Measurements from ENCODE around the gene POLR2F.

The POLR2F gene

DNA sequence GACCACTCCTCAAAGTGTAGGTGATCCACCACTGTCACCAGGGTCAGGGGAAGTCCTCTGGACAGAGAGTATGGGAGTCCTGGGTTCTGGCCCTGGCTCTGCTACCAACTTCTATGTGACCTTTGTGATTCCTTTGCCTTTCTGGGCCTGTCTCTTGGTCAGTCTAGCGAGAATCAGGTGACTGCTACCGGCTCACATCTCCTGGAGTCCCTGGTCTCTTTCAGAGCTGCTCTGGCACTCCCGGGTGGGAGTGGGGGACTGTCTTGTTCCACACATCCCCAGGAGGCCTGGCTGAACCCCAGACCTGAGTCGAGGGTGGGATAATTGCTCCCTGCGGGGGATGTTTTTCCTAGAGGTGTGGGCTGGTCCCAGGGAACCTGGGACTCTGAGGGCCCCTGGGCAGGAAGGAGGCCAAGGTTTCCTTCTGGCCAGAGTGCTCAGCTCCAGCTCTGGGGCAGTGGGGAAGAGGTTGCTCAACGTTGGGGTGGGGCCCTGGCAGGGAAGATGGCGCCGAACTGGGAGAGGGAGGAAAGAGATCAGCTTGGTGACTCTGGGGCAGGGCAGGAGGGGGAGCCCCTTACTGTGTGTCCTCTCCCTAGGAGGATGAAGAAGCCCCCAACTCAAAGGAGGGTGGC is 28.8 kb downstream of the POLR2F start:
- Histone ChIP-seq H3K36me3 (ENCODE audit: control insufficient read depth, insufficient read depth, low read length) (no peaks in the 10 kb centered on the region), H3K27me3 (ENCODE audit: control insufficient read depth, insufficient read depth, low read length, poor library complexity, severe bottlenecking) (peaks cover 29% of the 10 kb centered on the region), H3K4me3 (ENCODE audit: insufficient read depth, low read depth, low read length) (peak overlapping the region; percentile 1), H3K9me3 (ENCODE audit: control insufficient read depth, low read length) (no peaks in the 10 kb centered on the region), H3K27ac (ENCODE audit: insufficient read depth, low read depth, low read length, poor library complexity, severe bottlenecking) (no peak overlapping the region), H3K4me1 (ENCODE audit: control insufficient read depth, insufficient read depth, low read length) (peaks cover 31% of the 10 kb centered on the region)
- 90 to 93% methylated on average over 8 of the region's 8 CpGs for WGBS, 2 experiments

DNA sequence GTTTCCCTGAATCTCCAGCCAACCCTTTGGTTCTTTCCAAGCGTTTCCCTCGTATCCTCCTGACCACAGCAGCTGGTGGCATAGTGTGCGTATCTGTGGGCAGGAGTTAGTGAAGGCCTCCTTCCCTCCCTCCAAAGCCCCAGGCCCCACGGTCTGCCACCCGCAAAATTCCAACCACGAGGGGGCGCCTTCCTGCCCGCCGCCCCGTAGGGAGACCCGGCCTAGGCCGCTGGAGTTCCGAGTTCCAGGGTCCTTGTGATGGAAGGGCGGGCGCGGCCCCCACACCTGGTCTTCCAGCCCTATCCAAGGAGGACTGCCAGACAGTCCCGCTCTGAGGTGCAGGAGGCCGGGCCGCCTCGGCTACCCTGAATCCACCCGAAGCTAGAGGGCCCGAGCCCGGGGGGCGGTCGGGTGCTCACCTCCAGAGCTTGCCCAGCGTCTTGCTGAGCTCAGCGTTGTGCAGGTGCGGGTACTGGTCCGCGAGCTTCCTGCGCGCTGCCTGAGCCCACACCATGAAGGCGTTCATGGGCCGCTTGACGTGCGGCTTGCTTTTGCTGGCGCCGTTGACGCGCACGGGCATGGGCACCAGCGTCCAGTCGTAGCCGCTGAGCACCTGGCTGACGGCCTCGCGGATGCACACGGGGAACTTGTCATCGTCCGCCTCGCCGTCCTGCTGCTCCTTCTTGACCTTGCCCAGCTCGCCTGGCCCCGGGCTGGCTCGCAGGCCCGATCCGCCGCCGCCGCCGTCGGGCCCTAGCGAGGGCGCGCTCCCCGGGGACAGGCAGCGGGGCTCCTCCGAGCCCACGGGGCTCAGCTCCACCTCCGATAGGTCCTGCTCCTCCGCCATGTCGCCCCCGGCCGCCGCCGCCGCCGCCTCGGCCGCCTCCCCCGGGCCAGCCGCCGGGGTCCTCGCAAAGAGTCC is 29.7 kb downstream of the POLR2F start:
- Histone ChIP-seq H3K4me3 (ENCODE audit: insufficient read depth, low read depth, low read length) (peak overlapping the region; percentile 33), H3K4me1 (ENCODE audit: control insufficient read depth, insufficient read depth, low read length) (peaks cover 31% of the 10 kb centered on the region), H3K27ac (ENCODE audit: insufficient read depth, low read depth, low read length, poor library complexity, severe bottlenecking) (no peak overlapping the region), H3K9me3 (ENCODE audit: control insufficient read depth, low read length) (no peaks in the 10 kb centered on the region), H3K36me3 (ENCODE audit: control insufficient read depth, insufficient read depth, low read length) (no peaks in the 10 kb centered on the region), H3K27me3 (ENCODE audit: control insufficient read depth, insufficient read depth, low read length, poor library complexity, severe bottlenecking) (peaks cover 29% of the 10 kb centered on the region)
- 11 to 12% methylated on average over 84 of the region's 84 CpGs for WGBS, 2 experiments

DNA sequence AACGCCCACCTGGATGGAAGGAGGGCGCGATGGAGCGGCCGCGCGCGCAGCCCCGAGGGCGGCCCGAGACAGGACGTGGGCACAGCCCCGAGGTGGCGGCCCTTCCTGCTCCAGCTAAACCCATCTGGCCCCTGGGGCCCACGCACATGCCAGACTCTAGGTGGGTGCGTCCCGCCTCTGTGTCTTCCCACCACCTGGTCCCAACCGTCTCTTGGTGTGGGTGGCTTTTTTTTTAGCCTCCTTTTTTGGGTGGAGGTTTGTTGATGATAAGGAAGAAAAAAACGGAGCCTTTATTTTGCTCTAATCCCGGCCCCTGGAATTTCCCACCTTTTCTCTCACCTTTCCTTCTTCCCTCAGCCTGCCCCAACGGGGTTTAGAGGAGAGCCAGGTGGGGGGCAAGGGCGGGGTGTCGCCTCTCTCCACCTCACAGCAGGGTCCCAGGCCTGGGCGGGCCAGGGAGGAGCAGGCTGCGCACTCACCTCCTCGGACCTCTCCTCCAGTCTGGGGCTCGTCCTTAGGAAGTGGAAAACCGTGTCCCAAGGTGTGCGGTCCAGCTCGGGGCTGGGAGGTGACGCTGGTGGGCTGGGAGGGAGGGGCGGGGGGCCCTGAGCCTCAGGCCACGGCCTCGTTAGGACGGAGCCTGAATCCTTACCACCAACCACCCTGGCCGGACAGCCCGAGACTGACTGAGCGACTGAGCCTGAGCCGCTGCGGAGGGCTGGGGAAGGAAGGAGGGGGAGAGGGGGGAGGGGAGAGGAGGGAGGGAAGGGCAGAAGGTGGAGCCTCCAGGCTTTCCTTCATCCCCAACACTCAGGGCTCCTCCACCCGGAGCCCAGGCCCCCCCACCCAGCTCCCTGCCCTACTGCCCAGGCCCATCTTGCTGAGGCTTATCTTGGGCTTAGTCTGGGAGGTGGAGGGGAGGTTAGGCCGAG is 30.6 kb downstream of the POLR2F start, which contains the start of gene SOX10:
SOX10 (minus strand) TSS at position 696 of the 932 bp plus-strand sequence. CDS start 771 bp downstream, outside the sequence.
- Histone ChIP-seq H3K27me3 (ENCODE audit: control insufficient read depth, insufficient read depth, low read length, poor library complexity, severe bottlenecking) (peaks cover 29% of the 10 kb centered on the region), H3K4me3 (ENCODE audit: insufficient read depth, low read depth, low read length) (peak within 1 kb of the TSS; percentile 33), H3K27ac (ENCODE audit: insufficient read depth, low read depth, low read length, poor library complexity, severe bottlenecking) (no peak within 1 kb of the TSS), H3K36me3 (ENCODE audit: control insufficient read depth, insufficient read depth, low read length) (no peaks in the 10 kb centered on the region), H3K4me1 (ENCODE audit: control insufficient read depth, insufficient read depth, low read length) (peaks cover 31% of the 10 kb centered on the region), H3K9me3 (ENCODE audit: control insufficient read depth, low read length) (no peaks in the 10 kb centered on the region)
- WGBS, 2 experiments, result 5 to 7% methylated on average over 32 to 42 of the region's 42 CpGs

DNA sequence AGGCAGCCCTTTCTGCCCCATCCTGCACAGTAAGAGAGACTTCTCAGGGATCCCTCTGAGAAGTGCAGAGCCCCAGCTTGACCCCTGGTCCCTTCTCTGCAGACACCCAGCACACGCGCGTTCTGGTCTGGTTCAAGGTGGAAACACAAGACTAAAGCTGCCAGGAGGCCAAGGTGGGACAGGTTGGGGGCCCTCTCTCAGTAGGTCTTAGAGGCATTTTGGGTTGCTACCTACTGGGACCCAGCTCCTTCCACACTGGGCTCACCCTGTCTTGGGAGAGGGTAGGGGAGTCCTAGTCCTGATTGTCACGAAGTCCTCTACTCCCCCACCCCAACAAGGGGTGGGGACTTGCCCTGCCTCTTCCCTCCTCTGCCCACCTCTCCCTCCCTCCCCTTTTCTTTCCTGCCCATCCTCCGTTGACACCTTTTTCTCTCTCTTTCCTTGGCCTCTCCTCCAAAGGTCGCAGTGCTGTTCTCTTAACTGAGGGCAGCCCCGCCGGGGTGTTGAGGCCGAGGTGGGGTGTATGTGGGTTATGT is 31.6 kb downstream of the POLR2F start:
- no peak overlapping the region for H3K4me3 ChIP-seq (ENCODE audit: insufficient read depth, low read depth, low read length)
- 80 to 82% methylated on average over 9 of the region's 9 CpGs for WGBS, 2 experiments
- H3K4me1 ChIP-seq (ENCODE audit: control insufficient read depth, insufficient read depth, low read length), result peaks cover 23% of the 10 kb centered on the region
- H3K36me3 ChIP-seq (ENCODE audit: control insufficient read depth, insufficient read depth, low read length), result no peaks in the 10 kb centered on the region
- H3K27me3 ChIP-seq (ENCODE audit: control insufficient read depth, insufficient read depth, low read length, poor library complexity, severe bottlenecking), result peaks cover 29% of the 10 kb centered on the region
- H3K9me3 ChIP-seq (ENCODE audit: control insufficient read depth, low read length), result no peaks in the 10 kb centered on the region
- no peak overlapping the region for H3K27ac ChIP-seq (ENCODE audit: insufficient read depth, low read depth, low read length, poor library complexity, severe bottlenecking)

DNA sequence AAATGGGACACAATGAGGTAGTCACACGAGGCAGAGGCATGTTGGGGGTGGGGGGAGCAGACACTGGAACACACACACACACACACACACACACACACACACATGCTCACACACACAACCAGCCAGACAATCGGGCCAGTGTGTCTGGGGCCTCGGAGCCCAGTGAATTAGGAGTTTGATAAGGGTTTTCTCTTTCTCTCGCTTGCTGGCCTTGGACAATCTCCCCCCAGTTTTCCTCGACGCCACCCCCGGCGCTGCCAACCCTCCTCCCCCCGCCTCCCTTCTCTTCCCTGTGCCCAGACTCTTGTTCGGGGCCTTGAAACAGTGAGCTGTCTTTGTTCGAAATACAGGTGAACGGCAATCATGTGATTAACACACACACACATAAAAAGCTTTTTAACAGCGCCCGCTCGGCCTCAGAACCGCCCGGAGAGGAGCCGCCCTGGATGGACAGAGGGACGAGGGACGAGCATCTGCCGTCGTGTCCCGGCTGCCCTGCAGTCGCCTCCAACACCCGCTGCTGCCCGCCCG is 32.3 kb downstream of the POLR2F start:
- Histone ChIP-seq H3K9me3 (ENCODE audit: control insufficient read depth, low read length) (no peaks in the 10 kb centered on the region), H3K4me1 (ENCODE audit: control insufficient read depth, insufficient read depth, low read length) (peaks cover 16% of the 10 kb centered on the region), H3K27ac (ENCODE audit: insufficient read depth, low read depth, low read length, poor library complexity, severe bottlenecking) (no peak overlapping the region), H3K27me3 (ENCODE audit: control insufficient read depth, insufficient read depth, low read length, poor library complexity, severe bottlenecking) (peaks cover 29% of the 10 kb centered on the region), H3K36me3 (ENCODE audit: control insufficient read depth, insufficient read depth, low read length) (no peaks in the 10 kb centered on the region), H3K4me3 (ENCODE audit: insufficient read depth, low read depth, low read length) (no peak overlapping the region)
- 91 to 94% methylated on average over 26 of the region's 27 CpGs for WGBS, 2 experiments

DNA sequence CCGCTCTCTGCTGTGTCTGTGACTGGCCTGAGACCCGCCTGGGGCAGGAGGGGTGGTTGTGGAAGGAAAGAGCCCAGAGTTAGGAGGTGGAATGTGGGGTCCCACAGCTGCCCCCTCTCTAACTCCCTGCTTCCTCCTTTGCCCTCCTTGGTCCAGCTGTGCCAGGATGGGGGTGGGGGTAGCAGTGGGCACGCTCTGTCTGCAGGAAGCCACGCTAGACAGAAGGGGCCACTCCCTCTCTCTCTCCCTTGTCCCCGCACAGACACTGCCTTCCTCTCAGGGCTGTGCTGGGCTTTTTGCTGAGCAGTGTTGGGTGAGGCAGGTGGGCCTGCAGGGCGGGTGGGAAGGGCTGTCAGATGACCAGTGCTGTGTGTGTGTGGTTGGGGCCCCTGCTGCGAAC is 32.9 kb downstream of the POLR2F start:
- WGBS, 2 experiments, result 91 to 97% methylated on average over 5 to 7 of the region's 7 CpGs
- Histone ChIP-seq H3K9me3 (ENCODE audit: control insufficient read depth, low read length) (no peaks in the 10 kb centered on the region), H3K4me3 (ENCODE audit: insufficient read depth, low read depth, low read length) (no peak overlapping the region), H3K27ac (ENCODE audit: insufficient read depth, low read depth, low read length, poor library complexity, severe bottlenecking) (no peak overlapping the region), H3K4me1 (ENCODE audit: control insufficient read depth, insufficient read depth, low read length) (peaks cover 13% of the 10 kb centered on the region), H3K36me3 (ENCODE audit: control insufficient read depth, insufficient read depth, low read length) (no peaks in the 10 kb centered on the region), H3K27me3 (ENCODE audit: control insufficient read depth, insufficient read depth, low read length, poor library complexity, severe bottlenecking) (peaks cover 29% of the 10 kb centered on the region)

DNA sequence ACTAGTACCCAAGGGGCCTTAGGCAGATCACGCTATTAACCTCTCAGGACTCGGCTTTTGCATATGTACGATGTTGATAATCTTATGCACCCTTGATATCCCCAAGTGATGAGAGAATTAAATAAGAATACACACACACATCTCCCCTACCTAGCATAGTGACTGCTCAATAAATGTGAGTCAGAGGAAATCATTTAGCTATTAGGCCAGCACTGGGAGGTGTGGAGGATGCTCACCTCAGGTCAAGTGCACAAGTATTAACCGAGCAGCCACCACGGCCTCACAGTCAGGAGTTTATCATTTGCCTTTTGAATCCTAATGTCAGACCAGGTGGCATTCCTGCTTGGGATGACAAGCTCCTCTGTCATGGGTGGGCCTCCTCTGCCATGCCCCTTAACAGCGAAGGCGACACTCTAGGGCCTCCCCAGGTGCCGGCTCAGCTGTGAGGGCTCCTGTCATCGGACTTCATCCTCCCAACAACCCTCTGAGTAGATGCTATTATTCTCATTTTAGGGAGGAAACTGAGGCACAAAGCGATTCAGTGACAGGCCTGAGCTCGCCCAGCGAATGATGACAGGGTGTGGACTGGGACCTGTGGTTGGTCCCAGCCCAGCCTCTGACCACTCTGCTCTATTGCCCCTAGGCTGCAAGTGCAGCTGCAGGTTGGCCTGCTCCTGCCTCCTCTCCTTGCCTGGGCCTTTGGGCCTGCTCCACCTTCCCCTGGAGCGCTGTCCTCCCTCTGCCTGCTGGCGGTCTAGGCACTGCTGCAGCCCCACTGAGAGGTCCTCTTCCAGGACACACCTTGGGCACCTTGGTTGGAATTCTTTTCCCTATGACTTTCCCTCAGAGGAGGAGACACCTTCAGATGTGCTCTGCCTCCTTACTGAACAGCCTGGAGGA is 35.9 kb downstream of the POLR2F start:
- Histone ChIP-seq H3K4me3 (ENCODE audit: insufficient read depth, low read depth, low read length) (no peak overlapping the region), H3K9me3 (ENCODE audit: control insufficient read depth, low read length) (no peaks in the 10 kb centered on the region), H3K27ac (ENCODE audit: insufficient read depth, low read depth, low read length, poor library complexity, severe bottlenecking) (no peak overlapping the region), H3K27me3 (ENCODE audit: control insufficient read depth, insufficient read depth, low read length, poor library complexity, severe bottlenecking) (peaks cover 6% of the 10 kb centered on the region), H3K4me1 (ENCODE audit: control insufficient read depth, insufficient read depth, low read length) (peaks cover 13% of the 10 kb centered on the region), H3K36me3 (ENCODE audit: control insufficient read depth, insufficient read depth, low read length) (no peaks in the 10 kb centered on the region)
- 92 to 95% methylated on average over 14 of the region's 14 CpGs for WGBS, 2 experiments

DNA sequence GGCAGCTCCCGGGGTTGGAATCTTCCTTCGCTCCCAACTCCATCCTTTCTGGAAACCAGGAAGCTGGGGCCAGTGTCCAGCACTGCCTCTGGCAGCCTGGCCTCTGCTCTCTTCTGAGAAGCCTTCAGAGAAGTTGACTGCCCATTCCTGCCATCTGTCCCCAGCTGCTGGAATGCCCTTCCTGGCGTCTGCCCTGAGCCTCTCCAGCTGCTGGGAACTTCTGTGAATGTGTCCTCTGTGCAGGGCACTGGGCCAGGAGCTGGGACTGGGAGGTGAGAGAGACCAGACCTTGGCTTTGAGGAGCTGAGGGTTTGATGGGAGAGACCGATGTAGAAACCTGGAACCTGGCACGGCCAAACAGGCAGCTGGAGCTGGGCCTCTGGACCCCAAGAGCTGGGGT is 36.8 kb downstream of the POLR2F start:
- 94 to 95% methylated on average over 5 of the region's 5 CpGs for WGBS, 2 experiments
- H3K4me3 ChIP-seq (ENCODE audit: insufficient read depth, low read depth, low read length), result no peak overlapping the region
- no peaks in the 10 kb centered on the region for H3K9me3 ChIP-seq (ENCODE audit: control insufficient read depth, low read length)
- peaks cover 4% of the 10 kb centered on the region for H3K4me1 ChIP-seq (ENCODE audit: control insufficient read depth, insufficient read depth, low read length)
- H3K27ac ChIP-seq (ENCODE audit: insufficient read depth, low read depth, low read length, poor library complexity, severe bottlenecking), result no peak overlapping the region
- no peaks in the 10 kb centered on the region for H3K27me3 ChIP-seq (ENCODE audit: control insufficient read depth, insufficient read depth, low read length, poor library complexity, severe bottlenecking)
- H3K36me3 ChIP-seq (ENCODE audit: control insufficient read depth, insufficient read depth, low read length), result no peaks in the 10 kb centered on the region

DNA sequence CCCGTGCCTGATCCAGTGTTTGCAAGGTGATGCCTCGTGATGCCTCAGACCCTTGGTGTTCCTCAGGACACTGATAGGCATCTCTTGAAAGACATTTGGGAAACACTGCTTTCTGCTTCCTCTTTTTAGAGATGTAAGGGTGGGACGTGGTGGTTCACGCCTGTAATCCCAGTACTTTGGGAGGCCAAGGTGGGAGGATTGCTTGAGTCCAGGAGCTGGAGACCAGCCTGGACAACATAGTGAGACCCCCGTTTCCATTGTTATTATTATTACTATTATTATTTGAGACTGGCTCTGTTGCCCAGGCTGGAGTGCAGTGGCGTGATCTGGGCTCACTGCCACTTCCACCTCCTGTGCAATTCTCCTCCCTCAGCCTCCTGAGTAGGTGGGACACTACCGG is 37.4 kb downstream of the POLR2F start:
- Histone ChIP-seq H3K27me3 (ENCODE audit: control insufficient read depth, insufficient read depth, low read length, poor library complexity, severe bottlenecking) (no peaks in the 10 kb centered on the region), H3K27ac (ENCODE audit: insufficient read depth, low read depth, low read length, poor library complexity, severe bottlenecking) (no peak overlapping the region), H3K36me3 (ENCODE audit: control insufficient read depth, insufficient read depth, low read length) (no peaks in the 10 kb centered on the region), H3K4me3 (ENCODE audit: insufficient read depth, low read depth, low read length) (no peak overlapping the region), H3K4me1 (ENCODE audit: control insufficient read depth, insufficient read depth, low read length) (peaks cover under 1% of the 10 kb centered on the region), H3K9me3 (ENCODE audit: control insufficient read depth, low read length) (no peaks in the 10 kb centered on the region)
- 93 to 94% methylated on average over 6 to 7 of the region's 7 CpGs for WGBS, 2 experiments
